ENCODE results near the gene IZUMO2. TPM values are rescaled to one million over a fixed set of nuclear protein-coding genes. Genes with fewer than 3 reads are reported as not detected.

The IZUMO2 gene
- total and polyA plus RNA-seq, 10 of the 15 experiments (the other 5 are each of a cell fraction or from before 2014, with no cell fraction given): not detected

- no peaks in the 10 kb centered on the region for H3K36me3 ChIP-seq (ENCODE audit: control insufficient read depth in 2 of 2, insufficient read depth in 2 of 2, low read length in 1 of 2)
- peaks cover 3% of the 10 kb centered on the region; the same call in 2 of the 3 replicates for H3K9me3 ChIP-seq (replicated peaks; ENCODE audit: control insufficient read depth, insufficient read depth, low read length)
- H3K27ac ChIP-seq (ENCODE audit: control insufficient read depth, insufficient read depth): no peak overlapping the region
- H3K4me2 ChIP-seq (ENCODE audit: control insufficient read depth, insufficient read depth): no peak overlapping the region
- no peaks in the 10 kb centered on the region for H4K20me1 ChIP-seq (ENCODE audit: control insufficient read depth, insufficient read depth)
- H3K27me3 ChIP-seq (replicated peaks in 1 of 2; ENCODE audit: control insufficient read depth in 2 of 2, insufficient read depth in 2 of 2, low read length in 1 of 2): no peaks in the 10 kb centered on the region
- intact Hi-C loops (cut with micrococcal nuclease; ENCODE audit: unreplicated experiment): no loop called here
- ChIA-PET POLR2A (interaction anchor here (0.6 kb wide), 1 partner anchor 17 kb away, joined by 6 read pairs; no protein-coding TSS in a partner anchor), CTCF (no interaction called here), SMC1A (ENCODE audit: uncharacterized antibody, unreplicated experiment) (no interaction called here), RAD21 (ENCODE audit: unreplicated experiment) (no interaction called here)
- BruUV-seq (replicated peaks): no TSS peak
- in situ Hi-C loops (cut with MboI): no loop called here
- ATAC-seq (no peak), FAIRE-seq (no peak), DNase-seq (ENCODE audit: low read depth, low spot score) (no peak)
- WGBS (ENCODE audit: insufficient coverage, insufficient replicate concordance, low lambda C conversion rate, missing lambda C conversion rate): 45% methylated on average over 9 of the region's 9 CpGs
- no peak overlapping the region for H3K9ac ChIP-seq (ENCODE audit: control insufficient read depth, insufficient read depth, low read length)
- H3K4me1 ChIP-seq (ENCODE audit: control insufficient read depth, insufficient read depth, low read length): peaks cover 6% of the 10 kb centered on the region
- no peaks in the 10 kb centered on the region for H3K79me2 ChIP-seq (ENCODE audit: control insufficient read depth, insufficient read depth, low read length)
- no peak overlapping the region for H2AFZ ChIP-seq (ENCODE audit: control insufficient read depth, low read depth, low read length)
- TF ChIP-seq PML (IDR thresholded peaks at IDR 0.05; ENCODE audit: low read length) (no peak), TAF1 (IDR thresholded peaks at IDR 0.05; ENCODE audit: borderline replicate concordance, low read depth, low read length) (no peak), RB1 (IDR thresholded peaks at IDR 0.05; ENCODE audit: borderline replicate concordance) (no peak), MYB (IDR thresholded peaks at IDR 0.05; ENCODE audit: borderline replicate concordance, low read depth, low read length) (no peak), YBX1 (IDR thresholded peaks at IDR 0.05) (no peak), BHLHE40 (IDR thresholded peaks at IDR 0.05; ENCODE audit: borderline replicate concordance in 1 of 2, low read depth in 2 of 2, low read length in 1 of 2) (no peak), NR2F1 (conservative IDR thresholded peaks at IDR 0.05) (no peak), LARP7 (IDR thresholded peaks at IDR 0.05) (no peak), ZBED1 (IDR thresholded peaks at IDR 0.05; ENCODE audit: borderline replicate concordance) (no peak), BRCA1 (IDR thresholded peaks at IDR 0.05; ENCODE audit: low read depth, low read length) (no peak), BCLAF1 (IDR thresholded peaks at IDR 0.05) (no peak), CHD1 (IDR thresholded peaks at IDR 0.05; ENCODE audit: low read depth, low read length) (no peak), SP1 (IDR thresholded peaks at IDR 0.05; ENCODE audit: low read depth, low read length) (no peak), ZNF622 (IDR thresholded peaks at IDR 0.05) (no peak), NBN (IDR thresholded peaks at IDR 0.05) (no peak), MEF2A (IDR thresholded peaks at IDR 0.05; ENCODE audit: insufficient read depth, low read depth, low read length) (no peak), ZNF217 (IDR thresholded peaks at IDR 0.05) (no peak), SUZ12 (IDR thresholded peaks at IDR 0.05; ENCODE audit: unreplicated experiment) (no peak)
- TF ChIP-seq, protein P1, sequence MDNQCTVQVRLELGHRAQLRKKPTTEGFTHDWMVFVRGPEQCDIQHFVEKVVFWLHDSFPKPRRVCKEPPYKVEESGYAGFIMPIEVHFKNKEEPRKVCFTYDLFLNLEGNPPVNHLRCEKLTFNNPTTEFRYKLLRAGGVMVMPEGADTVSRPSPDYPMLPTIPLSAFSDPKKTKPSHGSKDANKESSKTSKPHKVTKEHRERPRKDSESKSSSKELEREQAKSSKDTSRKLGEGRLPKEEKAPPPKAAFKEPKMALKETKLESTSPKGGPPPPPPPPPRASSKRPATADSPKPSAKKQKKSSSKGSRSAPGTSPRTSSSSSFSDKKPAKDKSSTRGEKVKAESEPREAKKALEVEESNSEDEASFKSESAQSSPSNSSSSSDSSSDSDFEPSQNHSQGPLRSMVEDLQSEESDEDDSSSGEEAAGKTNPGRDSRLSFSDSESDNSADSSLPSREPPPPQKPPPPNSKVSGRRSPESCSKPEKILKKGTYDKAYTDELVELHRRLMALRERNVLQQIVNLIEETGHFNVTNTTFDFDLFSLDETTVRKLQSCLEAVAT (IDR thresholded peaks at IDR 0.05): no peak
- H3K4me3 ChIP-seq: no peak overlapping the region
These were observed 13.7 kb upstream of the IZUMO2 start for GRCh38 chr19:50176775-50177174.

Data from GM12878 (cell line).